Cardiac fibroblast (primary cell): Measurements from ENCODE around the gene STARD13.

Experiments used
- DNase-seq, 2 donors: peaks; one replicate each; pipeline versions ENCODE4 v3.0.0 to v3.0.0-alpha.2; 2010; ENCODE audit warnings: low read depth in 2 of 2
- H3K4me3 ChIP-seq, 2 donors: replicated peaks in 1 of 2; 1 replicate in 1 of 2; 2 replicates in 1 of 2; pipeline ENCODE4 v1.5.1; 2011; ENCODE audit warnings: low read depth in 2 of 2, low read length in 2 of 2, mild to moderate bottlenecking in 2 of 2, moderate library complexity in 1 of 2
- CTCF ChIP-seq: IDR thresholded peaks from one replicate; pipeline ENCODE4 v1.5.1; 2011; ENCODE audit warnings: low read depth, mild to moderate bottlenecking, low read length, inconsistent platforms

Gene STARD13

DNA sequence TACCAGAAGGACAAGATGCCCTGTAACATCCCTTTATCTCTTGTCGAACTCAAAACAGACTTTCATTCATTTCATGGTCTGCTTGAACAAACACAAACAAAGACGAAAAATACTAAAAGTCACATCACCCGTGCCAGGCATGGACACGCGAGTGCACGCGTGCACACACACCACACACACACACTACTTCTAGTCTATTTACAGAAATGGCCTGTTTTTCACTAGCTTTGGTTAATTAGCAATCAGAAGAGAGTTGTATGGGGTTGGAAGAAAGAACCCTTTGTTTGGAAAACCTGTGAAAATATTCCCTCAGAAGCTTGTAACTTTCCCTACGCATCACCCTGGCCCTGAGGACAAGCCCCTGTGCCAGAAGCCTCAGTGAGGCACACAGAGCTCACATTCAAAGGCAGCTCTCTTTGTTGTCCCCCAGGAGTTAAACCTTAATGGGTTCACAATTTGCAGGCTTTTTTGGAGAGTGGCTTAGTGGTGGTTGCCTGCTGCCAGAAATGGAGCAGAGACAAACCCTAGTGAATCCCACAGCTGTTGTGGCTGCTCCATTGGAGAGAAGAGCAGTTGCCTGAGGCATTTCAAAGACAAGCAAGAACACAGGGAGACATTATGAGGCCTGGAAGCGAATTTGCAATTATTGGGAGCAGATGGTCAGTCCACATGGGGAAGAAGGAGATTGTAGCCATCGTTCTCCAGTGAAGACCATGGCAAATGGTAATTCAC, 55.9 kb downstream of the STARD13 start:
- peak in 1 of 2 donors; percentile 32 for DNase-seq
- TF ChIP-seq CTCF = no peak
- peak overlapping the region in 1 of 2 donors; percentile 40 for H3K4me3 ChIP-seq

- DNase-seq = peak; percentile 63 to 83
Observed at GRCh38 chr13:33228648-33229445, 56.7 kb downstream of the STARD13 start.

DNA sequence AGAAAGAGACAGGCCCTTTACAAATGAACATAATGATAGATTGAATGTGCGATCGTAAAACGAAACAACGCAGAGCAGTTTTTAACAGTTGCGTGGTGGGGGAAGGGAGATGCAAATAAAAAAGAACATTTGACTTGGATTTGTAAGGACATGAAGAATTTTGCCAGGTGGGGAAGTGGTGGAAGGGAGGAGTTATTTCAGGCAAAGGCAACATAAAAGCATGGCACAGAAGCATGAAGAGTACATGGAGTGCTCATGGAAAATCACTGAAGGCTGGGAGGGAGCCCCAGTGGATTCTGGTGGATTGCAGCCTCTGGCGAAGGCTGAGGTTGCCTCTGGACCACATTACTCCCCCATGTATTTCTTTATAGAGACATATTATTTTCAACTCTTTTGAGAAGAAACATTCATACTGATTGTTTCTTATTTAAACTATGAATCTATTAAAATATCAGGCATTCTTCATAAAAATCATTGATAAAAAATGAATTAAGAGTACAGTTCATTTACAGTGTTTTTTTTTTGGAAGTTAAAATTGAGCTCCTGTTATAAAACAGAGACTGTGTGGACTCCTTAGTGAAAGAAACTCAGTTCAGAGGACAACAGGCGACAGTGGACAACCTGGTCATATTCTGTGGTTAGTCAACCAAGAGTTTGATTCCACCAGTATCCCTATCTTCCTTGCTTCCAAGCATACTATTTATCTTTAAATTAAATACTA, 57.5 kb downstream of the STARD13 start:
- no peak for TF ChIP-seq CTCF
- H3K4me3 ChIP-seq = no peak overlapping the region
- DNase-seq = no peak

More at GRCh38 chr13:33228648-33229445, 56.7 kb downstream of the STARD13 start:
- peak overlapping the region in 1 of 2 donors; percentile 40 for H3K4me3 ChIP-seq
- TF ChIP-seq CTCF = peak; percentile 92

- DNase-seq = peak; percentile 51 to 73
- no peak overlapping the region for H3K4me3 ChIP-seq
- no peak for TF ChIP-seq CTCF
Observed at GRCh38 chr13:33224686-33225085, 60.9 kb downstream of the STARD13 start.

DNA sequence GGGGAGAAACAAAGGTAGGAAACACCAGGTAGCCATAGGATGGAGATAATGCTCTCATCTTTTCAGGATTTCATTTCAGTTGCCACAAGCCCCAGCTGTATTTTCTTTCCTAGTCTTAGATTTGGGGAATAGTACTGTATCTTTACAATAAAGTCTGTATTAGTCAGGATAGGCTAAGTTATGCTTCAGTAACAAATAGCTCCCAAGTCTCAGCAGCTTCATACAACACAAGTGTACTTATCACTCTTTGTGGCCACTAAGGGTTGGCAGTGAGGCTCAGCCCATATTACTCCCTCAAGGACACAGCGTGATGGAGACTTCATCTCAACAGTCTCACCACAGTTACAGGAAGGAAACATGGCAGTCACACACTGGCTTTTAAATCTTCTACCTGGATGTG, 61.4 kb downstream of the STARD13 start:
- TF ChIP-seq CTCF = no peak
- no peak overlapping the region for H3K4me3 ChIP-seq

GRCh38 chr13:33219926-33220325, 65.6 kb downstream of the STARD13 start:
- DNase-seq = no peak
- no peak for TF ChIP-seq CTCF
- no peak overlapping the region for H3K4me3 ChIP-seq

More for the DNA sequence above, 61.4 kb downstream of the STARD13 start:
- no peak for DNase-seq
